ENCODE measurements around the gene HJV. TPM values are rescaled to one million over a fixed set of nuclear protein-coding genes. Genes with fewer than 3 reads are reported as not detected.

HJV gene
- total RNA-seq, 1 donor from 2014 or later = not detected

GRCh38 chr1:145992958-145993617 is 28.4 kb downstream of the HJV start:
- H4K20me1 ChIP-seq (ENCODE audit: insufficient read depth, low read length) = peaks cover 27% of the 10 kb centered on the region
- no peak overlapping the region for H3K27ac ChIP-seq (ENCODE audit: low read depth, low read length)
- no peaks in the 10 kb centered on the region for H3K27me3 ChIP-seq (ENCODE audit: insufficient read depth, low read length)
- Mint-ChIP-seq H3K4me1 (ENCODE audit: low read depth, unreplicated experiment) (peaks cover 17% of the 10 kb centered on the region), H3K36me3 (ENCODE audit: low read depth, unreplicated experiment) (peaks cover 30% of the 10 kb centered on the region), H3K27ac (ENCODE audit: unreplicated experiment) (peak overlapping the region; percentile 75), H3K27me3 (ENCODE audit: low read depth, unreplicated experiment) (no peaks in the 10 kb centered on the region), H3K9me3 (ENCODE audit: unreplicated experiment) (no peaks in the 10 kb centered on the region), H3K4me3 (ENCODE audit: unreplicated experiment) (peak overlapping the region; percentile 100)
- DNase-seq (ENCODE audit: low read depth) (no peak), FAIRE-seq (no peak)
- H3K79me2 ChIP-seq (ENCODE audit: insufficient read depth, low read length) = peaks cover 28% of the 10 kb centered on the region
- peak overlapping the region; percentile 96 for H3K4me2 ChIP-seq (ENCODE audit: low read length)
- H3K36me3 ChIP-seq (ENCODE audit: insufficient read depth, low read length) = peaks cover 23% of the 10 kb centered on the region
- H3K9me3 ChIP-seq (ENCODE audit: insufficient read depth, low read depth, low read length) = no peaks in the 10 kb centered on the region
- peaks cover 20% of the 10 kb centered on the region for H3K4me1 ChIP-seq (ENCODE audit: insufficient read depth, low read length)
- TF ChIP-seq CTCF (IDR thresholded peaks at IDR 0.05; ENCODE audit: insufficient read depth, low read depth, low read length) (no peak), EZH2 (IDR thresholded peaks at IDR 0.05; ENCODE audit: insufficient read depth, low read length) (no peak)
- H3K9ac ChIP-seq (ENCODE audit: low read length) = no peak overlapping the region
- H3K4me3 ChIP-seq (ENCODE audit: insufficient read depth, low read depth, low read length) = no peak overlapping the region
- H2AFZ ChIP-seq (ENCODE audit: low read depth, low read length) = no peak overlapping the region

- Histone ChIP-seq H2AFZ (ENCODE audit: low read depth, low read length) (no peak overlapping the region), H3K9me3 (ENCODE audit: insufficient read depth, low read depth, low read length) (no peaks in the 10 kb centered on the region), H3K4me1 (ENCODE audit: insufficient read depth, low read length) (peaks cover 20% of the 10 kb centered on the region), H4K20me1 (ENCODE audit: insufficient read depth, low read length) (peaks cover 27% of the 10 kb centered on the region), H3K9ac (ENCODE audit: low read length) (no peak overlapping the region), H3K27ac (ENCODE audit: low read depth, low read length) (no peak overlapping the region), H3K79me2 (ENCODE audit: insufficient read depth, low read length) (peaks cover 28% of the 10 kb centered on the region), H3K36me3 (ENCODE audit: insufficient read depth, low read length) (peaks cover 23% of the 10 kb centered on the region), H3K4me2 (ENCODE audit: low read length) (peak overlapping the region; percentile 3), H3K27me3 (ENCODE audit: insufficient read depth, low read length) (no peaks in the 10 kb centered on the region), H3K4me3 (ENCODE audit: insufficient read depth, low read depth, low read length) (no peak overlapping the region)
- no peak for DNase-seq (ENCODE audit: low read depth)
- Mint-ChIP-seq H3K4me3 (ENCODE audit: unreplicated experiment) (peak overlapping the region; percentile 100), H3K4me1 (ENCODE audit: low read depth, unreplicated experiment) (peaks cover 13% of the 10 kb centered on the region), H3K9me3 (ENCODE audit: unreplicated experiment) (no peaks in the 10 kb centered on the region), H3K27me3 (ENCODE audit: low read depth, unreplicated experiment) (no peaks in the 10 kb centered on the region), H3K27ac (ENCODE audit: unreplicated experiment) (peak overlapping the region; percentile 75), H3K36me3 (ENCODE audit: low read depth, unreplicated experiment) (peaks cover 30% of the 10 kb centered on the region)
- no peak for FAIRE-seq
- TF ChIP-seq EZH2 (IDR thresholded peaks at IDR 0.05; ENCODE audit: insufficient read depth, low read length) = no peak
- TF ChIP-seq CTCF (IDR thresholded peaks at IDR 0.05; ENCODE audit: insufficient read depth, low read depth, low read length) = no peak
These were observed 29.0 kb downstream of the HJV start for GRCh38 chr1:145992502-145992936.

Measured in astrocyte (in vitro differentiated cells and primary cell).